Measurements from ENCODE around the gene PVALB.

DNA sequence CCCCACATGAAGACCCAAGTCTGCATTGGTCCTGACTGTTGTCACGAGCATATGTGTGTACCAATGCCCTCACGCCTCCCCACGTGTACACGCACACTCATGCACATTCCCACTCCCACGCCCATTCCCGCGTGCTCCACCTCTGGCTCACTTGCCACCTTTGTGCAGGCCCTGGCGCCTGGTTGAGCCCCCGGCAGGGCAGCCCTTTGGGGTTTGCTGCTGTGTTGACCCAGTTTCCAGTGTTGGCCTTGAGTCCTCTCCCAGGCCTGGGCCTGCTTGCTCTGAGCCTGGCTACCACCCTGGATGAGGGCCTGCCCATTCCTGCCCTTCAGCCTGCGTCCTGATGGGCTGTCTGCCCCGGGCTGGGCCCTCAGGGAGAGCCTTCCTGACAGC lies 18.2 kb downstream of the PVALB start:
- TF ChIP-seq EZH2 (IDR thresholded peaks at IDR 0.05; ENCODE audit: borderline replicate concordance, control insufficient read depth, low read depth, low read length) (no peak), EP300 (IDR thresholded peaks at IDR 0.05; ENCODE audit: borderline replicate concordance in 1 of 2, control insufficient read depth in 1 of 2, low read depth in 2 of 2, low read length in 2 of 2) (no peak), CHD4 (IDR thresholded peaks at IDR 0.05) (no peak), CREB1 (IDR thresholded peaks at IDR 0.05; ENCODE audit: low read depth) (no peak)
- TF ChIP-seq, protein P1, sequence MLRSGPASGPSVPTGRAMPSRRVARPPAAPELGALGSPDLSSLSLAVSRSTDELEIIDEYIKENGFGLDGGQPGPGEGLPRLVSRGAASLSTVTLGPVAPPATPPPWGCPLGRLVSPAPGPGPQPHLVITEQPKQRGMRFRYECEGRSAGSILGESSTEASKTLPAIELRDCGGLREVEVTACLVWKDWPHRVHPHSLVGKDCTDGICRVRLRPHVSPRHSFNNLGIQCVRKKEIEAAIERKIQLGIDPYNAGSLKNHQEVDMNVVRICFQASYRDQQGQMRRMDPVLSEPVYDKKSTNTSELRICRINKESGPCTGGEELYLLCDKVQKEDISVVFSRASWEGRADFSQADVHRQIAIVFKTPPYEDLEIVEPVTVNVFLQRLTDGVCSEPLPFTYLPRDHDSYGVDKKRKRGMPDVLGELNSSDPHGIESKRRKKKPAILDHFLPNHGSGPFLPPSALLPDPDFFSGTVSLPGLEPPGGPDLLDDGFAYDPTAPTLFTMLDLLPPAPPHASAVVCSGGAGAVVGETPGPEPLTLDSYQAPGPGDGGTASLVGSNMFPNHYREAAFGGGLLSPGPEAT (IDR thresholded peaks at IDR 0.05; ENCODE audit: low read depth): no peak
- TF ChIP-seq, protein P2, sequence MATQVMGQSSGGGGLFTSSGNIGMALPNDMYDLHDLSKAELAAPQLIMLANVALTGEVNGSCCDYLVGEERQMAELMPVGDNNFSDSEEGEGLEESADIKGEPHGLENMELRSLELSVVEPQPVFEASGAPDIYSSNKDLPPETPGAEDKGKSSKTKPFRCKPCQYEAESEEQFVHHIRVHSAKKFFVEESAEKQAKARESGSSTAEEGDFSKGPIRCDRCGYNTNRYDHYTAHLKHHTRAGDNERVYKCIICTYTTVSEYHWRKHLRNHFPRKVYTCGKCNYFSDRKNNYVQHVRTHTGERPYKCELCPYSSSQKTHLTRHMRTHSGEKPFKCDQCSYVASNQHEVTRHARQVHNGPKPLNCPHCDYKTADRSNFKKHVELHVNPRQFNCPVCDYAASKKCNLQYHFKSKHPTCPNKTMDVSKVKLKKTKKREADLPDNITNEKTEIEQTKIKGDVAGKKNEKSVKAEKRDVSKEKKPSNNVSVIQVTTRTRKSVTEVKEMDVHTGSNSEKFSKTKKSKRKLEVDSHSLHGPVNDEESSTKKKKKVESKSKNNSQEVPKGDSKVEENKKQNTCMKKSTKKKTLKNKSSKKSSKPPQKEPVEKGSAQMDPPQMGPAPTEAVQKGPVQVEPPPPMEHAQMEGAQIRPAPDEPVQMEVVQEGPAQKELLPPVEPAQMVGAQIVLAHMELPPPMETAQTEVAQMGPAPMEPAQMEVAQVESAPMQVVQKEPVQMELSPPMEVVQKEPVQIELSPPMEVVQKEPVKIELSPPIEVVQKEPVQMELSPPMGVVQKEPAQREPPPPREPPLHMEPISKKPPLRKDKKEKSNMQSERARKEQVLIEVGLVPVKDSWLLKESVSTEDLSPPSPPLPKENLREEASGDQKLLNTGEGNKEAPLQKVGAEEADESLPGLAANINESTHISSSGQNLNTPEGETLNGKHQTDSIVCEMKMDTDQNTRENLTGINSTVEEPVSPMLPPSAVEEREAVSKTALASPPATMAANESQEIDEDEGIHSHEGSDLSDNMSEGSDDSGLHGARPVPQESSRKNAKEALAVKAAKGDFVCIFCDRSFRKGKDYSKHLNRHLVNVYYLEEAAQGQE (IDR thresholded peaks at IDR 0.05; ENCODE audit: low read depth, low read length): no peak
- TF ChIP-seq, protein P3, sequence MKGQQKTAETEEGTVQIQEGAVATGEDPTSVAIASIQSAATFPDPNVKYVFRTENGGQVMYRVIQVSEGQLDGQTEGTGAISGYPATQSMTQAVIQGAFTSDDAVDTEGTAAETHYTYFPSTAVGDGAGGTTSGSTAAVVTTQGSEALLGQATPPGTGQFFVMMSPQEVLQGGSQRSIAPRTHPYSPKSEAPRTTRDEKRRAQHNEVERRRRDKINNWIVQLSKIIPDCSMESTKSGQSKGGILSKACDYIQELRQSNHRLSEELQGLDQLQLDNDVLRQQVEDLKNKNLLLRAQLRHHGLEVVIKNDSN (IDR thresholded peaks at IDR 0.05; ENCODE audit: borderline replicate concordance, extremely low read length, insufficient read depth, low read depth, low read length): no peak
- TF ChIP-seq, protein P4, sequence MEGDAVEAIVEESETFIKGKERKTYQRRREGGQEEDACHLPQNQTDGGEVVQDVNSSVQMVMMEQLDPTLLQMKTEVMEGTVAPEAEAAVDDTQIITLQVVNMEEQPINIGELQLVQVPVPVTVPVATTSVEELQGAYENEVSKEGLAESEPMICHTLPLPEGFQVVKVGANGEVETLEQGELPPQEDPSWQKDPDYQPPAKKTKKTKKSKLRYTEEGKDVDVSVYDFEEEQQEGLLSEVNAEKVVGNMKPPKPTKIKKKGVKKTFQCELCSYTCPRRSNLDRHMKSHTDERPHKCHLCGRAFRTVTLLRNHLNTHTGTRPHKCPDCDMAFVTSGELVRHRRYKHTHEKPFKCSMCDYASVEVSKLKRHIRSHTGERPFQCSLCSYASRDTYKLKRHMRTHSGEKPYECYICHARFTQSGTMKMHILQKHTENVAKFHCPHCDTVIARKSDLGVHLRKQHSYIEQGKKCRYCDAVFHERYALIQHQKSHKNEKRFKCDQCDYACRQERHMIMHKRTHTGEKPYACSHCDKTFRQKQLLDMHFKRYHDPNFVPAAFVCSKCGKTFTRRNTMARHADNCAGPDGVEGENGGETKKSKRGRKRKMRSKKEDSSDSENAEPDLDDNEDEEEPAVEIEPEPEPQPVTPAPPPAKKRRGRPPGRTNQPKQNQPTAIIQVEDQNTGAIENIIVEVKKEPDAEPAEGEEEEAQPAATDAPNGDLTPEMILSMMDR (IDR thresholded peaks at IDR 0.05 in 2 of 3, conservative IDR thresholded peaks at IDR 0.05 in 1 of 3; ENCODE audit: control insufficient read depth in 2 of 3, extremely low read depth in 1 of 3, insufficient read depth in 1 of 3, low read depth in 3 of 3, low read length in 3 of 3): no peak
- TF ChIP-seq, protein P5, sequence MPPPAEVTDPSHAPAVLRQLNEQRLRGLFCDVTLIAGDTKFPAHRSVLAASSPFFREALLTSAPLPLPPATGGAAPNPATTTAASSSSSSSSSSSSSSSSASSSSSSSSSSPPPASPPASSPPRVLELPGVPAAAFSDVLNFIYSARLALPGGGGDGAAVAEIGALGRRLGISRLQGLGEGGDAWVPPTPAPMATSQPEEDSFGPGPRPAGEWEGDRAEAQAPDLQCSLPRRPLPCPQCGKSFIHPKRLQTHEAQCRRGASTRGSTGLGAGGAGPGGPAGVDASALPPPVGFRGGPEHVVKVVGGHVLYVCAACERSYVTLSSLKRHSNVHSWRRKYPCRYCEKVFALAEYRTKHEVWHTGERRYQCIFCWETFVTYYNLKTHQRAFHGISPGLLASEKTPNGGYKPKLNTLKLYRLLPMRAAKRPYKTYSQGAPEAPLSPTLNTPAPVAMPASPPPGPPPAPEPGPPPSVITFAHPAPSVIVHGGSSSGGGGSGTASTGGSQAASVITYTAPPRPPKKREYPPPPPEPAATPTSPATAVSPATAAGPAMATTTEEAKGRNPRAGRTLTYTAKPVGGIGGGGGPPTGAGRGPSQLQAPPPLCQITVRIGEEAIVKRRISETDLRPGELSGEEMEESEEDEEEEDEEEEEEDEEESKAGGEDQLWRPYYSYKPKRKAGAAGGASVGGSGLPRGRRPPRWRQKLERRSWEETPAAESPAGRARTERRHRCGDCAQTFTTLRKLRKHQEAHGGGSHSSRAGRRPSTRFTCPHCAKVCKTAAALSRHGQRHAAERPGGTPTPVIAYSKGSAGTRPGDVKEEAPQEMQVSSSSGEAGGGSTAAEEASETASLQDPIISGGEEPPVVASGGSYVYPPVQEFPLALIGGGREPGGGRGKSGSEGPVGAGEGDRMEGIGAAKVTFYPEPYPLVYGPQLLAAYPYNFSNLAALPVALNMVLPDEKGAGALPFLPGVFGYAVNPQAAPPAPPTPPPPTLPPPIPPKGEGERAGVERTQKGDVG (CRISPR knock-in tag; IDR thresholded peaks at IDR 0.05): no peak

Data from GM12878 (cell line).